AG04450 (cell line): ENCODE measurements around the gene TBX5. TPM values are rescaled to one million over a fixed set of nuclear protein-coding genes. Genes with fewer than 3 reads are reported as not detected.

Experiments
- CTCF ChIA-PET: fragments of 300-600, 350-600 bp; formaldehyde crosslinking; extraction: SDS; loops from one replicate; lab custom pipeline; 2022; ENCODE audit warnings: antibody characterized with exemption, inconsistent platforms; lab: Charles Lee
- POLR2A ChIA-PET: fragments of 350-600 bp; formaldehyde crosslinking; extraction: SDS; loops from one replicate; lab custom pipeline; 2021; ENCODE audit warnings: antibody characterized with exemption, inconsistent platforms; lab: Yijun Ruan, JAX
- DNase-seq: peaks from one replicate; pipeline ENCODE4 v3.0.0-alpha.2; 2011; ENCODE audit warnings: low read depth, low spot score
- H3K27ac ChIP-seq: one replicate; pipeline ENCODE4 v1.5.1; 2012; ENCODE audit warnings: low read depth, low read length, control low read depth
- H3K27me3 ChIP-seq: one replicate; pipeline ENCODE4 v1.6.0; 2012; ENCODE audit warnings: low read length; ENCODE audit not compliant: control insufficient read depth, insufficient read depth
- H3K4me3 ChIP-seq: 2 replicates; pipeline ENCODE4 v1.5.1; 2011; ENCODE audit warnings: mild to moderate bottlenecking, low read depth, low read length, control low read depth
- H3K9me3 ChIP-seq: 2 replicates; pipeline ENCODE4 v1.5.1; 2012; ENCODE audit warnings: low read length; ENCODE audit not compliant: control insufficient read depth, insufficient read depth
- CTCF ChIP-seq: IDR thresholded peaks from 2 replicates; pipeline ENCODE4 v1.5.1; 2011; ENCODE audit warnings: low read depth, low read length, control low read depth, inconsistent platforms
- polyA plus RNA-seq: library from polyadenylated mRNA; depleted of rRNA; stranded (reverse); fragments of >200 nt; gene quantifications from 2 replicates; pipeline ENCODE4 v1.2.3, GENCODE V29; 2011

TBX5 gene
- polyA plus RNA-seq, 1 experiment = 16.8 TPM

- Histone ChIP-seq H3K4me3 (peak overlapping the region; percentile 83), H3K27ac (peak overlapping the region; percentile 94), H3K27me3 (no peaks in the 10 kb centered on the region), H3K9me3 (no peaks in the 10 kb centered on the region; the same call in 1 of the 2 replicates)
- ChIA-PET CTCF (no interaction called here), POLR2A (interaction anchor here (1.9 kb wide), 1 partner anchor 10 kb away, joined by 6 read pairs; no protein-coding TSS in a partner anchor)
- DNase-seq = no peak
- TF ChIP-seq CTCF = peak; percentile 54
Observed at GRCh38 chr12:114403011-114403689, 2.8 kb downstream of the TBX5 start.

- Histone ChIP-seq H3K27ac (peak overlapping the region; percentile 95), H3K27me3 (no peaks in the 10 kb centered on the region), H3K4me3 (peak overlapping the region; percentile 83), H3K9me3 (no peaks in the 10 kb centered on the region; the same call in 1 of the 2 replicates)
- ChIA-PET POLR2A (interaction anchor here (1.9 kb wide), 1 partner anchor 11 kb away, joined by 6 read pairs; no protein-coding TSS in a partner anchor), CTCF (no interaction called here)
- no peak for DNase-seq
- no peak for TF ChIP-seq CTCF
Observed at GRCh38 chr12:114402084-114402717, 3.7 kb downstream of the TBX5 start.

GRCh38 chr12:114401328-114402083 is 4.4 kb downstream of the TBX5 start:
- Histone ChIP-seq H3K27me3 (no peaks in the 10 kb centered on the region), H3K27ac (peak overlapping the region; percentile 95), H3K9me3 (no peaks in the 10 kb centered on the region; the same call in 1 of the 2 replicates), H3K4me3 (peak overlapping the region; percentile 83)
- CTCF ChIA-PET = interaction anchor here (1.0 kb wide), 1 partner anchor 435 kb away, joined by 3 read pairs; the partner anchor contains the start of gene RBM19
- no peak for DNase-seq
- POLR2A ChIA-PET = interaction anchor here (0.7 to 0.9 kb wide), 2 partner anchors 8 to 435 kb away, joined by 3 to 4 read pairs; partner anchors contain the start of gene RBM19
- no peak for TF ChIP-seq CTCF

GRCh38 chr12:114400925-114401324 is 5.0 kb downstream of the TBX5 start:
- CTCF ChIA-PET = interaction anchor here (1.0 kb wide), 1 partner anchor 435 kb away, joined by 3 read pairs; the partner anchor contains the start of gene RBM19
- peak overlapping the region; percentile 83 for H3K4me3 ChIP-seq
- H3K27ac ChIP-seq = peak overlapping the region; percentile 95

More at GRCh38 chr12:114400925-114401324, 5.0 kb downstream of the TBX5 start:
- Histone ChIP-seq H3K9me3 (no peaks in the 10 kb centered on the region; the same call in 1 of the 2 replicates), H3K27me3 (no peaks in the 10 kb centered on the region)
- peak; percentile 79 for DNase-seq
- POLR2A ChIA-PET = interaction anchor here (0.5 to 0.9 kb wide), 3 partner anchors 8 to 1509 kb away, joined by 3 to 4 read pairs (median 3); partner anchors contain the start of gene RBM19
- no peak for TF ChIP-seq CTCF
